ENCODE measurements around the gene NTM. TPM values are rescaled to one million over a fixed set of nuclear protein-coding genes. Genes with fewer than 3 reads are reported as not detected.

The NTM gene
- total and polyA plus RNA-seq, 2 donors (not counting 3 experiments of a cell fraction or from before 2014, with no cell fraction given): 1.00 to 1.1 TPM

DNA sequence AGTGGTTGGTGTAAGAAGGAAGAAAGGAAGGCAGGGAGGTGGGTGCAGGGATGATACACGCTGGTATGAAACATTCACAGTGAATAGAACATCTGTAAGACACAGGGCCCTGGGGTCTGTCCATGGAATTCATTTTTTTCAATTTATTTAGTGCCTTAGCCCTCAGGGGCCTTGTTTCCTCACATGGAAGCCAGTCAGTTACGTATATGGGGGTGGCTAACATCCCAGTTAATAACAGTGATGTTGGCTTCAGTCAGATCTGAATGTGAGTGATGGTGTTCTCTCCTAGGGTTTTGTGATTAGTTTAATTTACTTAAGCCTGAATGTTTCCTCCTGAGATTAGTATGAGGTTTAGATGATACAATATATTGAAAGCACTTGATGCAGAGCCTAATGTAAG lies 577.1 kb downstream of the NTM start:
- Histone ChIP-seq H3K79me2 (ENCODE audit: control insufficient read depth, insufficient read depth, low read length) (no peaks in the 10 kb centered on the region), H2AFZ (ENCODE audit: low read depth, low read length) (no peak overlapping the region), H3K4me2 (ENCODE audit: insufficient read depth, low read length) (no peak overlapping the region), H3K9ac (replicated peaks; ENCODE audit: extremely low read depth, insufficient read depth, low read length) (no peak overlapping the region), H3K36me3 (ENCODE audit: control insufficient read depth in 2 of 2, extremely low read depth in 1 of 2, insufficient read depth in 2 of 2, low read length in 2 of 2) (no peaks in the 10 kb centered on the region), H3K4me1 (ENCODE audit: control insufficient read depth, extremely low read depth, insufficient read depth, low read length) (no peaks in the 10 kb centered on the region), H4K20me1 (replicated peaks; ENCODE audit: control insufficient read depth, extremely low read depth, insufficient read depth, low read length) (no peaks in the 10 kb centered on the region), H3K27ac (ENCODE audit: insufficient read depth, low read depth, low read length) (no peak overlapping the region), H3K4me3 (replicated peaks in 1 of 3; ENCODE audit: insufficient read depth in 1 of 3, low read depth in 1 of 3, low read length in 3 of 3) (no peak overlapping the region), H3K9me3 (replicated peaks; ENCODE audit: control insufficient read depth, insufficient read depth, low read length) (no peaks in the 10 kb centered on the region), H3K27me3 (ENCODE audit: control insufficient read depth in 2 of 2, insufficient read depth in 2 of 2, low read length in 2 of 2) (no peaks in the 10 kb centered on the region), H3K9me1 (replicated peaks; ENCODE audit: control insufficient read depth, extremely low read depth, insufficient read depth, low read length) (no peaks in the 10 kb centered on the region)
- FAIRE-seq (no peak), DNase-seq (ENCODE audit: low read depth, low spot score) (no peak)
- POLR2A ChIA-PET: no interaction called here
- CTCF ChIA-PET: interaction anchor here (1.1 kb wide), 1 partner anchor 180 kb away, joined by 3 read pairs; no protein-coding TSS in a partner anchor
- BruUV-seq (replicated peaks): no TSS peak
- TF ChIP-seq GATA2 (IDR thresholded peaks at IDR 0.05; ENCODE audit: insufficient read depth, insufficient read length, low read depth, low read length) (no peak), EZH2 (IDR thresholded peaks at IDR 0.05; ENCODE audit: borderline replicate concordance, low read depth, low read length, severe bottlenecking) (no peak), POLR2AphosphoS5 (IDR thresholded peaks at IDR 0.05; ENCODE audit: insufficient read depth, low read depth, low read length) (no peak), MYC (IDR thresholded peaks at IDR 0.05; ENCODE audit: low read depth, low read length) (no peak)
- TF ChIP-seq, protein P1, sequence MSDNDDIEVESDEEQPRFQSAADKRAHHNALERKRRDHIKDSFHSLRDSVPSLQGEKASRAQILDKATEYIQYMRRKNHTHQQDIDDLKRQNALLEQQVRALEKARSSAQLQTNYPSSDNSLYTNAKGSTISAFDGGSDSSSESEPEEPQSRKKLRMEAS (IDR thresholded peaks at IDR 0.05; ENCODE audit: insufficient read depth, insufficient read length): no peak
- dilution Hi-C loops (cut with MboI; ENCODE audit: extremely low pct_ligation_motif_present, low sequenced_read_pairs) (no loop called here), intact Hi-C loops (cut with micrococcal nuclease) (no loop called here)

GRCh38 chr11:131951121-131951520 lies 580.7 kb downstream of the NTM start:
- Histone ChIP-seq H3K9me3 (replicated peaks; ENCODE audit: control insufficient read depth, insufficient read depth, low read length) (no peaks in the 10 kb centered on the region), H3K4me3 (replicated peaks in 1 of 3; ENCODE audit: insufficient read depth in 1 of 3, low read depth in 1 of 3, low read length in 3 of 3) (no peak overlapping the region), H3K9ac (replicated peaks; ENCODE audit: extremely low read depth, insufficient read depth, low read length) (no peak overlapping the region), H2AFZ (ENCODE audit: low read depth, low read length) (no peak overlapping the region), H3K36me3 (ENCODE audit: control insufficient read depth in 2 of 2, extremely low read depth in 1 of 2, insufficient read depth in 2 of 2, low read length in 2 of 2) (no peaks in the 10 kb centered on the region), H3K79me2 (ENCODE audit: control insufficient read depth, insufficient read depth, low read length) (no peaks in the 10 kb centered on the region), H3K9me1 (replicated peaks; ENCODE audit: control insufficient read depth, extremely low read depth, insufficient read depth, low read length) (no peaks in the 10 kb centered on the region), H3K4me2 (ENCODE audit: insufficient read depth, low read length) (no peak overlapping the region), H3K27me3 (ENCODE audit: control insufficient read depth in 2 of 2, insufficient read depth in 2 of 2, low read length in 2 of 2) (no peaks in the 10 kb centered on the region), H4K20me1 (replicated peaks; ENCODE audit: control insufficient read depth, extremely low read depth, insufficient read depth, low read length) (no peaks in the 10 kb centered on the region), H3K4me1 (ENCODE audit: control insufficient read depth, extremely low read depth, insufficient read depth, low read length) (no peaks in the 10 kb centered on the region), H3K27ac (ENCODE audit: insufficient read depth, low read depth, low read length) (no peak overlapping the region)
- dilution Hi-C loops (cut with MboI; ENCODE audit: extremely low pct_ligation_motif_present, low sequenced_read_pairs): no loop called here
- intact Hi-C loops (cut with micrococcal nuclease): no loop called here
- CTCF ChIA-PET: interaction anchor here (0.6 to 0.7 kb wide), 2 partner anchors 493 to 990 kb away, joined by 3 read pairs; no protein-coding TSS in a partner anchor
- FAIRE-seq (no peak), DNase-seq (ENCODE audit: low read depth, low spot score) (no peak)
- POLR2A ChIA-PET: no interaction called here
- TF ChIP-seq GATA2 (IDR thresholded peaks at IDR 0.05; ENCODE audit: insufficient read depth, insufficient read length, low read depth, low read length) (no peak), JUN (IDR thresholded peaks at IDR 0.05; ENCODE audit: borderline replicate concordance, insufficient read depth, insufficient read length, low read depth) (no peak), MYC (IDR thresholded peaks at IDR 0.05; ENCODE audit: low read depth, low read length) (no peak), EZH2 (IDR thresholded peaks at IDR 0.05; ENCODE audit: borderline replicate concordance, low read depth, low read length, severe bottlenecking) (no peak), FOS (IDR thresholded peaks at IDR 0.05; ENCODE audit: borderline replicate concordance, insufficient read depth, low read length) (no peak), CTCF (IDR thresholded peaks at IDR 0.05; ENCODE audit: extremely low read depth in 1 of 2, insufficient read depth in 1 of 2, low read depth in 1 of 2, low read length in 2 of 2) (no peak), POLR2A (IDR thresholded peaks at IDR 0.05; ENCODE audit: low read depth, low read length) (no peak), POLR2AphosphoS5 (IDR thresholded peaks at IDR 0.05; ENCODE audit: insufficient read depth, low read depth, low read length) (no peak)
- TF ChIP-seq, protein P1 (IDR thresholded peaks at IDR 0.05; ENCODE audit: insufficient read depth, insufficient read length): no peak
- BruUV-seq (replicated peaks): no TSS peak

Data from endothelial cell of umbilical vein (primary cell).